H4 (cell line): ENCODE results near the gene CHMP2A. TPM values are rescaled to one million over a fixed set of nuclear protein-coding genes. Genes with fewer than 3 reads are reported as not detected.
"Not testable (repeated sequence)": the region's sequence is repeated elsewhere in the genome, so short reads cannot be mapped to it uniquely, and the experiment has no call there.

Source experiments
- DNase-seq: peaks from one replicate; pipeline ENCODE4 v3.0.0-alpha.2; 2015; ENCODE audit warnings: low spot score
- total RNA-seq: library from RNA; depleted of rRNA; stranded (reverse); fragments of >200 nt; shearing (Covaris generic); gene quantifications from 2 replicates; pipeline ENCODE4 v1.2.3, GENCODE V29; 2014

CHMP2A gene
- total RNA-seq, 1 experiment from 2014 or later, result 244 TPM

- DNase-seq, result no peak
Observed at GRCh38 chr19:58555920-58556621, 1.2 kb upstream of the CHMP2A start.

GRCh38 chr19:58555369-58555885 lies 522 bp upstream of the CHMP2A start:
- DNase-seq, result no peak

- no peak for DNase-seq
Observed at GRCh38 chr19:58553799-58554493, 959 bp downstream of the CHMP2A start.

GRCh38 chr19:58552655-58553054 lies 2.2 kb downstream of the CHMP2A start:
- no peak for DNase-seq

- DNase-seq, result no peak
Observed at GRCh38 chr19:58551577-58552471, 3.1 kb downstream of the CHMP2A start.

GRCh38 chr19:58551123-58551497 lies 3.8 kb downstream of the CHMP2A start:
- DNase-seq, result no peak

GRCh38 chr19:58550362-58551122 lies 4.4 kb downstream of the CHMP2A start:
- DNase-seq, result no peak

- DNase-seq, result no peak
Observed at GRCh38 chr19:58549664-58550361, 5.1 kb downstream of the CHMP2A start.

GRCh38 chr19:58548859-58549663 lies 5.8 kb downstream of the CHMP2A start:
- DNase-seq, result no peak

- no peak for DNase-seq
Observed at GRCh38 chr19:58547323-58548312, 7.3 kb downstream of the CHMP2A start.

- no peak for DNase-seq
Observed at GRCh38 chr19:58546019-58546530, 8.8 kb downstream of the CHMP2A start.

- no peak for DNase-seq
Observed at GRCh38 chr19:58545286-58546018, 9.5 kb downstream of the CHMP2A start.

GRCh38 chr19:58544591-58545285 lies 10.2 kb downstream of the CHMP2A start:
- DNase-seq, result no peak

DNA sequence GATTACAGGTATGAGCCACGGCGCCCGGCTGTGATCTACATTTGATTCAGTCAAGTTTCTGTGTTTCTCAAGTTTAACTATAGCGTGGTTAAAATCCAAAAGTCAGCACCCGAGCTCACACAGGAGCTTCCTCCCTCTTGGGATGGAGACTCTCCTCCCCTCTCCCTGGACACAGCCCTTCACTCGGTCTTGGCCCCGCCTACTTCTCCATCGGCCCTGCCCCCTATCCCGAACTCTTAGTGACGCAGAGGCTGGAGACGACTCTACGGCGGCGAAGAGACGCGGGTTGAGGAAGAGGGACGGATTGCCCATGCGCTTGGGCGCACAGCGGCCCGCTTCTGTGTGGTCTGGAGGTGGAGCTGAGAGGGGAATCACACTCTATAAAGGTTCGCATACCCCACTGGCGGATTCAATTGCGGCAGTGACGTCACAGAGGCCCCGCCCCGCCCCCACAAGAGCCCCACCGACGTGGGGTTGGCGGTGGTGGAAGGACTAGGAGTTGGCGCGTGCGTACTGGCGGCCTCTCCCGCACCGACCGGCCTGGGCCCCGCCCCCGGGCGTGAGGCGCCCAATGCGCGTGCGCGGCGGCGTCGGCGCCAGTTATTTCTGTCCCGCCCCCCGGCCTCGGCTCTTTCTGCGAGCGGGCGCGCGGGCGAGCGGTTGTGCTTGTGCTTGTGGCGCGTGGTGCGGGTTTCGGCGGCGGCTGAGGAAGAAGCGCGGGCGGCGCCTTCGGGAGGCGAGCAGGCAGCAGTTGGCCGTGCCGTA lies 10.9 kb downstream of the CHMP2A start, which contains the start of gene TRIM28:
Gene TRIM28, plus strand, starts transcription at position 239 of the 765 bp plus-strand sequence. CDS start 694 bp downstream, outside the sequence.
- peak; percentile 100 for DNase-seq

- not testable (repeated sequence) for DNase-seq
Observed at GRCh38 chr19:58542641-58543372, 12.1 kb downstream of the CHMP2A start.
